OCI-LY3 (cell line): ENCODE results near the gene PDF.

Experiments used
- H2AFZ ChIP-seq: fragments of 200-600, 300-600 bp; shearing (Covaris generic); 2 replicates; pipeline ENCODE4 v1.6.0; 2014; ENCODE audit warnings: antibody characterized with exemption, low read depth, low read length
- H3K27ac ChIP-seq: fragments of 200-600, 300-600 bp; sonication (generic); 2 replicates; pipeline ENCODE4 v1.5.1; 2014; ENCODE audit warnings: mild to moderate bottlenecking, low read length, moderate library complexity, mixed read lengths
- H3K27me3 ChIP-seq: fragments of 200-600, 300-600 bp; sonication (generic); 2 replicates; pipeline ENCODE4 v1.6.1; 2014; ENCODE audit warnings: low read depth, low read length, mixed read lengths
- H3K36me3 ChIP-seq: fragments of 200-600, 300-600 bp; sonication (generic); replicated peaks from 2 replicates; pipeline ENCODE3; 2014; ENCODE audit warnings: low read depth, low read length, mixed read lengths
- H3K4me1 ChIP-seq: fragments of 300-600, 200-600 bp; sonication (generic); 2 replicates; pipeline ENCODE4 v1.6.1; 2014; ENCODE audit warnings: low read length, mixed read lengths
- H3K4me2 ChIP-seq: fragments of 200-600, 300-600 bp; sonication (generic); 2 replicates; pipeline ENCODE4 v1.6.1; 2014; ENCODE audit warnings: low read length, mixed read lengths
- H3K4me3 ChIP-seq: fragments of 300-600, 200-600 bp; sonication (generic); 2 replicates; pipeline ENCODE4 v1.5.1; 2014; ENCODE audit warnings: antibody characterized with exemption, mild to moderate bottlenecking, low read length, moderate library complexity
- H3K79me2 ChIP-seq: fragments of 300-600, 200-600 bp; shearing (Covaris generic); 2 replicates; pipeline ENCODE4 v1.6.1; 2014; ENCODE audit warnings: mild to moderate bottlenecking, low read length, mixed read lengths
- H3K9ac ChIP-seq: fragments of 300-600, 200-600 bp; shearing (Covaris generic); 2 replicates; pipeline ENCODE4 v1.6.0; 2014; ENCODE audit warnings: mild to moderate bottlenecking, low read length, moderate library complexity
- H3K9me3 ChIP-seq: fragments of 200-600, 300-600 bp; shearing (Covaris generic); 2 replicates; pipeline ENCODE4 v1.6.1; 2014; ENCODE audit warnings: low read length, mixed read lengths; ENCODE audit not compliant: insufficient read depth
- H4K20me1 ChIP-seq: fragments of 200-600, 300-600 bp; sonication (generic); 2 replicates; pipeline ENCODE4 v1.6.1; 2016; ENCODE audit warnings: low read length, mixed read lengths; ENCODE audit not compliant: insufficient read depth
- CTCF ChIP-seq: fragments of 200-600, 300-600 bp; sonication (generic); IDR thresholded peaks from 2 replicates; pipeline ENCODE4 v1.5.1; 2014; ENCODE audit warnings: antibody characterized with exemption, low read length, low read depth
- EZH2phosphoT487 ChIP-seq: fragments of 200-600 bp; shearing (Covaris generic); IDR thresholded peaks from 2 replicates; pipeline ENCODE4 v1.6.1; 2018; ENCODE audit warnings: antibody characterized with exemption, mixed run types, low read depth

Gene PDF

GRCh38 chr16:69307856-69308255 is 22.5 kb downstream of the PDF start:
- H3K9me3 ChIP-seq, result no peaks in the 10 kb centered on the region

GRCh38 chr16:69307091-69307490 is 23.3 kb downstream of the PDF start:
- Histone ChIP-seq H3K4me1 (peaks cover 3% of the 10 kb centered on the region; the same call in 1 of the 2 replicates), H3K27ac (no peak overlapping the region), H3K9me3 (no peaks in the 10 kb centered on the region), H3K9ac (no peak overlapping the region), H3K36me3 (no peaks in the 10 kb centered on the region), H3K4me2 (no peak overlapping the region), H2AFZ (no peak overlapping the region), H3K27me3 (no peaks in the 10 kb centered on the region), H4K20me1 (peaks cover 4% of the 10 kb centered on the region), H3K4me3 (no peak overlapping the region), H3K79me2 (peaks cover 10% of the 10 kb centered on the region)
- no peak for TF ChIP-seq CTCF
- TF ChIP-seq EZH2phosphoT487, result no peak

More at GRCh38 chr16:69307856-69308255, 22.5 kb downstream of the PDF start:
- no peak overlapping the region for H3K9ac ChIP-seq
- no peak overlapping the region for H3K4me3 ChIP-seq
- H3K27me3 ChIP-seq, result no peaks in the 10 kb centered on the region
- H3K36me3 ChIP-seq, result no peaks in the 10 kb centered on the region
- peaks cover 3% of the 10 kb centered on the region; the same call in 1 of the 2 replicates for H3K4me1 ChIP-seq
- H4K20me1 ChIP-seq, result peaks cover 6% of the 10 kb centered on the region
- no peak overlapping the region for H2AFZ ChIP-seq
- no peak overlapping the region for H3K27ac ChIP-seq
- H3K4me2 ChIP-seq, result no peak overlapping the region
- no peak for TF ChIP-seq CTCF
- TF ChIP-seq EZH2phosphoT487, result no peak
- peaks cover 16% of the 10 kb centered on the region for H3K79me2 ChIP-seq

GRCh38 chr16:69306031-69306430 is 24.4 kb downstream of the PDF start:
- H3K9me3 ChIP-seq, result no peaks in the 10 kb centered on the region
- no peak overlapping the region for H3K4me3 ChIP-seq
- H3K79me2 ChIP-seq, result no peaks in the 10 kb centered on the region
- H3K4me1 ChIP-seq, result peaks cover 3% of the 10 kb centered on the region; the same call in 1 of the 2 replicates
- H3K27me3 ChIP-seq, result no peaks in the 10 kb centered on the region
- peaks cover 3% of the 10 kb centered on the region for H3K36me3 ChIP-seq
- H3K9ac ChIP-seq, result no peak overlapping the region
- no peak overlapping the region for H2AFZ ChIP-seq
- H3K4me2 ChIP-seq, result no peak overlapping the region
- TF ChIP-seq CTCF (no peak), EZH2phosphoT487 (no peak)
- H4K20me1 ChIP-seq, result no peaks in the 10 kb centered on the region
- H3K27ac ChIP-seq, result no peak overlapping the region

GRCh38 chr16:69302301-69302700 is 28.1 kb downstream of the PDF start:
- Histone ChIP-seq H3K36me3 (peaks cover 5% of the 10 kb centered on the region), H3K9me3 (no peaks in the 10 kb centered on the region), H3K27ac (no peak overlapping the region)

More at GRCh38 chr16:69302301-69302700, 28.1 kb downstream of the PDF start:
- no peaks in the 10 kb centered on the region for H3K79me2 ChIP-seq
- H3K27me3 ChIP-seq, result no peaks in the 10 kb centered on the region
- H3K4me3 ChIP-seq, result no peak overlapping the region
- H2AFZ ChIP-seq, result no peak overlapping the region
- H3K4me2 ChIP-seq, result no peak overlapping the region
- H4K20me1 ChIP-seq, result no peaks in the 10 kb centered on the region
- no peak overlapping the region for H3K9ac ChIP-seq
- H3K4me1 ChIP-seq, result no peaks in the 10 kb centered on the region
- TF ChIP-seq EZH2phosphoT487 (no peak), CTCF (no peak)
